ENCODE measurements around the gene NPFFR1.

- no peak for TF ChIP-seq CTCF (IDR thresholded peaks at IDR 0.05)
- TF ChIP-seq POLR2A (IDR thresholded peaks at IDR 0.05): no peak
Measured at GRCh38 chr10:70285476-70285831, 1.6 kb upstream of the NPFFR1 start.

All from lower leg skin (tissue), 3 donors.